ENCODE data around the gene CMKLR1.

GRCh38 chr12:108305520-108305919 is 33.6 kb downstream of the CMKLR1 start:
- no peak for TF ChIP-seq TCF12 (IDR thresholded peaks at IDR 0.05; ENCODE audit: low read depth)
- TF ChIP-seq EGR1 (IDR thresholded peaks at IDR 0.05): no peak
